ENCODE data around the gene SEPTIN12.

The SEPTIN12 gene

GRCh38 chr16:4802659-4803287, 14.6 kb upstream of the SEPTIN12 start:
- DNase-seq (ENCODE audit: low read depth, low spot score), result peak; percentile 77

DNA sequence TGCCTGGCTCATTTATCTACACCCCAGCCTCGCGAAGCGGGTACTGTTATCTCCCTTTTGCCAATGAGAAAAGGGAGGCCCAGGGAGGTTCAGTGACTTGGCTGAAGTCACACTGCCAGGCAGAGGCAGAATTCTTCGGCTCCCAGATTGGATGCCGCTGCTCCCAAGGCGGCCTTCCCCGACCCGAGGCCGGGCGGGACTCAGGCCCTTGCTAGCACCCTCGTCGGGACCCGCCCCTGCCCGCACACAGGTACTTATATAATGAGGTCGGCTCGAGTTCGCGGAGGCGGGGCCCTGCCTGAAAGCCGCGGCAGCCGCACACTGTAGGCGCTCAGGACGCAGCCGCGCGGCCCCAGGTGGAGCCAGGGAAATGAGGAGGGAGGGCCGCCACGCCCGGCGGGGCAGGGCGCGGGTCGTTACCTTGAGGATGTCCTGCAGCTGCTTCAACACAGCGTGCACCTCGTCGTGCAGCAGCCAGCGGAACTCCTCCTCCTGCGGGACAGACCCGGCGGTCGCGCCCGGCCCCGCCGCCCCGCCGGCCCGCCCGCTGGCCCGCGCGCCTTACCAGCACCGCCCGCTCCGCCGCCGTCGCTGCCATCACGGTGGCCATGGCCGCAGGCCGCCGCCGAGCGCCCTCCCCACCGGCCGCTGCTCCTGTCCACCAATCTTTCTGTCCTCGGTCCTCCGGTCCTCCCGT, 14.0 kb upstream of the SEPTIN12 start, which contains the start of gene ROGDI:
Gene ROGDI (minus strand): TSS at position 672 of the 697 bp plus-strand sequence. CDS start 62 bp downstream, at position 610.
- no peak for DNase-seq (ENCODE audit: low read depth, low spot score)

DNA sequence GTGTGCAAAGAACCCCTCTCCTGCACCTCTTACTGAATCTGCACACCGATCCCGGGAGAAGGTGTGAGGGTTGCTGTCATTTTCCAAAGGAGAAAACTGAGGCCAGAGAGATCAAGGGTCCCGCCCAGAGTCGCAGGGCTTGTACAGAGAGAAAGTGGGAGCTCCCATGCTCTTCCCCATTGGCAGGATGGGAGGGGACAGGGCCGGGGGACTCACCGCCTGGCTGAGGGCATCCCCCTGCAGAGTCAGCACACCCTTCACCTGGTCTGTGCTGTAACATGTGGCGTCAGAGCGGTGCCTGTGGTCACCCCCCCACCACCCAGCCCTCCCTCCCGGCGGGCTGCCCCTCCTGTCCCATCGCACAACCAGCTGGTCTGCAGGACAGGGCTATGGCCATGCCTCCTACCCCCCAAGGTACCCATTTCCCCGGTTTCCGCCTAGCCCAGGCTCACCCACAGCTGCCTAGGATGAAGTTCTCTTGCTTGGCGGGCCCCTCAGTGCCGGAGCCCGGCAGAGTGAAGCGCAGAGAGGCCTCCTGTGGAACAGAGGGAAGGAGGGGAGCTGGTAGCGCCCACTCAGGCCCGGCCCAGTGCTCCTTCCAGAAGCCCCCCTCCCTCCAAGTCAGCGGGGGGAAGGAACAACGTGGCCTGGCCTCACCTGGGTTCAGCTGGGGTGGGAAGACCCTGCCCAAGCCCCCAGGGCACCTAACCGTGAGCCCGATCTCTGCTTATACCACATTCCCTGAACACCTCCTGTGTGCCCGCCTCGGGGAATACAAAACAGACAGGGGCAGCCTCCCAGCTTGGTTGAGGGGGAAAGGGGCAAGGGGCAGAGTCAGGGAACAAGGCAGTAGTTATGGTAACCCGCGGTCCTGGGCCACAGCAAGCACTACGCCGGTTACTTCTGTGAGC, 13.2 kb upstream of the SEPTIN12 start:
- no peak for DNase-seq (ENCODE audit: low read depth, low spot score)

- no peak for DNase-seq (ENCODE audit: low read depth, low spot score)
These were observed 12.3 kb upstream of the SEPTIN12 start for GRCh38 chr16:4800290-4801041.

DNA sequence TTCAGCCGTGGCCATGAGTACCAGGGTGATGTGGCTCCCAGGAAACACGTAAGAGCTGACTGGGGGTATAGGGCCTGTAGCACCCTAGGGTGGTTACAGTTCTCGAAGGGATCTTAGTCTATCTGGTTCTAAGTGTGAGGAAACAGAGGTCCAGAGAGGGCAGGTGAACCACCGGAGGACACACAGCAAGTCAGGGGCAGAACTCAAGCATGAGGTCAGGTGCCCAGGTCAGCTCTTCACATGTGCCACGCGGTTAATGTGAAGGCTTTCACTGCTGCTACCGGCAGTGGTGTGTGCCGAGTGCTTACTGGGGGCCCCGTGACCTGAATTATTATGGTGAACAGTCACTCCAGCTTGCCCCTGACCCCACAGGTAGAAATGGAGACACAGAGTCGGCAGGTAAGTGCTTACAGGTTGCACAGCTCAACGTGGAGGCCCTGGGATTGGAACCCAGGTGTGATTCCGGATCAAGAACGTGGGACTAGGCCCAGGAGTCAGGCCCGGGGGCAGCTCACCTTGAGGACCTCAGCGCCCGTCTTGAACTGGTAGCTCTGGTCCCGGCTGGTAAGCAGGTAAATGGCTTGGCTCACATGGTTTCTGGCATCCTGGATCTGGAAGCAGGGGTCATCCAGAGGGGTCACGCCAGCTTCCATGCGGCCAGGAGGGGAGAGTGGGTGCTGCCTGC, 11.2 kb upstream of the SEPTIN12 start:
- DNase-seq (ENCODE audit: low read depth, low spot score), result no peak

DNA sequence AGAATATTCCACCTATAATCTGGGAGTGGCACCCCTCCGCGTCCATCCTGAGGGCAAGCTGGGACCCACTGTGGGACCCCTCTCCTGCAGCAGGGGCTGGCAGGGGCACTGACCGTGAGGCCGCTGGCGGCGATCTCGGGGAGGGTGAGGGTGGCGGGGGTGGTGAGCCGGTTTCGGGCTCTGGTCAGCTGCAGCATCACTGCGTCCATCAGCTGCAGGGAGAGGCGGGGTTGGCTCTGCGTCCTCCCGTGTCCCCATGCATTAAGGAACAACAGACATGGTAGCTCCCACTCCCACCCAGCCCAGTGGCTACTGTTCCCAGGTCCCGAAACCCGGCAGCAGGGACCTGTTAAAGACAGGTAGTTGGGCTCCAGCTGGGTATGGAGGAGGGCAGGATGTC, 10.3 kb upstream of the SEPTIN12 start:
- no peak for DNase-seq (ENCODE audit: low read depth, low spot score)

DNA sequence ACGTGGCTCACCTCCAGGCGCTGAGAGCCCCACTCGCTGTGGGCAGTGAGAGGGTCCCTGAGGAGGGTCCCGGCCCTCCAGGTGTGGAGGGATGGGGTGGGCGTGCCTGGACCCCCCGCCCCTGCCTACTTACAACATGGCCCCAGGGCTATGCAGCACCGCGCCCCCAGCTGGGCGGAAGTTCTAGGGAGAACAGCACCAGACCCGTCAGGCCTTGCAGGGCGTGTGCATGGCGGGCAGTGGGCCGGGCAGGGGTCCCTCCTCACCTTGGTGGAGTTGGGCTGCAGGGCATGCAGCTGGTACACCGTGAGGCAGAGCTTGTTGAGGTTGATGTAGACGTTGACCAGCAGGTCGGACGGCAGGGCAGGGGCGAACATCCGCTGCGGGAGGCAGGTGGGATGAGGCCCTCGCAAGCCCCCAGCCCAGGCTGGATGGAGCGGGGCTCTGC, 9.7 kb upstream of the SEPTIN12 start:
- DNase-seq (ENCODE audit: low read depth, low spot score), result no peak

DNA sequence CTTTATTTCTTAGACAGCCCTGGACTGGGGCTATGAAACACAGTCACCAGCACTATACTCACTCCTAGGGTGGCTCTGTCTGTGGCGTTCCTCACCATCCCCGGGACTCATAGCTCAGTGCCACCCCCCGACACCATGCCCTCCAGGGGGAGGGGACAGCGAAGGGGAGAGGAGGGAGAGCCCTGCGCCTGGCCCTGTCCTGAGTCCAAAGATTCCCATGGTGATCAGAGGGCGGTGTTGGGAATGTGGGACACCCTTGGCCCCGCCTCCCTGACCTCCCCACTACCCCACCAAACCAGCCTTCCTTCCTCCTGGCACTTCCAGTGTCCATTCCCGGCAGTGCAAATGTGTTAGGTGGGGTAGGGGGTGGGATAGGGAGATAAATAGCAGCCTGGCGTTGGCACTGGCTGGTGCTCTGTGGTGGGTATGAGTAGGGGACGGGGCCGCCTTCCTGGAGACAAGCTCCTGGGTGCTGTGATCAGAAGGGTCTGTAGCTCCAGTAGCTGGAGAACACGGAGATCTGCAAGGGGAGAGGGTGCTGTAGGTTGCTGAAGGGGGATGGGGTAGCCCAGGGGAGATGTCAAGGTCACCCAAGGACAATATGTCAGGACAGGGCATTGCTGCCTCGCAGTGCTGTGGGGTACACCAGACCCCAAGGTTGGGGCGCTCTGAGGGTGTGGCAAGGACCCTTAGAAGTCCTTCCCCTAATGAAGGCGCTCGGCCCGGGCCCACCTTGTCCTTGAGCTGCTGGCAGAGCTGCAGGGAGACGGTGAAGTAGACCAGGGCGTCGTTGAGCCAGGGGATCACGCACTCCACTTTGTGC, 9.0 kb upstream of the SEPTIN12 start:
- DNase-seq (ENCODE audit: low read depth, low spot score), result no peak

- DNase-seq (ENCODE audit: low read depth, low spot score), result no peak
These were observed 7.9 kb upstream of the SEPTIN12 start for GRCh38 chr16:4795828-4796572.

DNA sequence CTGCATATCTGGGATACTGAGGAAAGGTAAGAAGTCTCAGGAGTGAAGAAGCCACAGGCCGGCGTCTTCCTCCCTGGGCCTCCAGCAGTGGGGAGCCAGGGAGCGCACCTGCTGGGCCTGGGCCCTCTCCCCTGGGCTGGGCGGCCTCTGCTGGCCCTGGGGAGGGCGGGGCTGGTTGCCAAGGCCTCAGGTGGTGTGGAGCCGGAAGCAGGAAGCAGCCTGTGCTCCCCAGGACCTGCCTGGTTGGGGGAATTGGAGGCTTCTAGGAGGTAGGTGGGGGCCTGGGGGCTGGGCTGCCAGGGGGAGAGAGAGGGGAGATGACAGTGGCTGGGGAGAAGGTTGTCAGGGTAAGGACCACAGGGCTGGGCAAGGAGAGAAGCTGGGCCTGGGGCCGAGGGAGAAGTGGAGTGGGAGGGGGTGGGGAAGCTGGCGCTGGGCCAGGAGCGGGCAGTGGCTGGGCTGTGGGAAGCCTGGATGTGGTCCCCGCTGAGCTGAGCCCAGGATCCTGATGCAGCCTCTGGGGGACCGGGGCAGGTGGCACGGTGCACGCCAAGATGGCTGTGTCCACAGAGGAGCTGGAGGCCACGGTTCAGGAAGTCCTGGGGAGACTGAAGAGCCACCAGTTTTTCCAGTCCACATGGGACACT, 7.2 kb upstream of the SEPTIN12 start, which contains the start of gene SMIM22:
Gene SMIM22 (plus strand): TSS at position 189 of the 647 bp plus-strand sequence. CDS start 366 bp downstream, at position 555.
- DNase-seq (ENCODE audit: low read depth, low spot score), result no peak

- DNase-seq (ENCODE audit: low read depth, low spot score), result no peak
These were observed 4.9 kb upstream of the SEPTIN12 start for GRCh38 chr16:4792951-4793513.

DNA sequence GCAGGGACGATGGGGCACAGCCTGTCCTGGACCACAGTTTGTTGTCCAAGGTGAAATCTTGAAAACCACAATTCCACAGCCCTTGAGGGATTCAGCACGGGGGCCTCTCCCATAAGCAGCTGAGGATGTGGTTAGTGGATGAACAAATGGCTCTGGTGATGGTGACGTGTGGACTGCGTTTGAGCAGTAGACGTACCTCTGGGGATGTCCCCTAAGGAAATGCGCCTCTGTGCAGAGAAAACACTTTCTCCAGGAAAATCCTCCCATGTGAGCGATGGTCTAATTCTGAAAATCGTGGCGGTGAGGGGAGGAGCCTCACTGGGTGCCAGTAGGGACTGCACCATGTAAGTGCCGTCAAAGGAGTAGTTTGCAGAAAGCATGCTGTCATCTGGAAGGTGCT, 2.7 kb upstream of the SEPTIN12 start:
- DNase-seq (ENCODE audit: low read depth, low spot score), result no peak

- no peak for DNase-seq (ENCODE audit: low read depth, low spot score)
These were observed 2.1 kb upstream of the SEPTIN12 start for GRCh38 chr16:4790261-4790660.

DNA sequence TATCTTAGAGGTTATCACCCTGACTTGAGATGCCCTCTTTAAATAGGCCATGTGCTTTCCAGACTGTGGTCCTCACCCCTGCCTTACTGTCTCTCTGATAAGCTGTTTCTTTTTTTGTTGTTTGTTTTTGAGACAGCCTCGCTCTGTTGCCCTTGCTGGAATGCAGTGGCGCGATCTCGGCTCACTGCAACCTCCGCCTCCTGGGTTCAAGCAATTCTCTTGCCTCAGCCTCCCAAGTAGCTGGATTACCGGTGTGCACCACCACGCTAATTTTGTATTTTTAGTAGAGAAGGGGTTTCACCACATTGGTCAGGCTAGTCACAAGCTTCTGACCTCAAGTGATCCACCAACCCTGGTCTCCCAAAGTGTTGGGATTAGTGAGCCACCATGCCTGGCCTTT, 765 bp upstream of the SEPTIN12 start:
- DNase-seq (ENCODE audit: low read depth, low spot score), result no peak

- DNase-seq (ENCODE audit: low read depth, low spot score), result no peak
These were observed 344 bp upstream of the SEPTIN12 start for GRCh38 chr16:4788489-4788889.

DNA sequence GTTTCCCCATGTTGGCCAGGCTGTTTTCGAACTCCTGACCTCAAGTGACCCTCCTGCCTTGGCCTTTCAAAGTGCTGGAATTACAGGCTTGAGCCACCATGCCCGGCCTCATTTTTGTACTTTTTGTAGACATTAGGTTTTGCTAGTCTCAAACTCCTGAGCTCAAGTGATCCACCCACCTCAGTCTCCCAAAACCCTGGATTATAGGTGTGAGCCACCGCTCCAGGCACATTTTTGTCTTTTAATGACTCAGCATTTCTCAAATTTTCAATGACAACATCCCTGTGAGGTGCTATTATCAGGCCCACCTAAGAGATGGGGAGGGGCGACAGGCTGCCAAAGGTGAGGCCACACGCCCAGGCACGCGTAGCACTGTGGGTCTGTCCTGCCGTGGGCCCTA, 1.1 kb downstream of the SEPTIN12 start:
- no peak for DNase-seq (ENCODE audit: low read depth, low spot score)

- DNase-seq (ENCODE audit: low read depth, low spot score), result no peak
These were observed 2.2 kb downstream of the SEPTIN12 start for GRCh38 chr16:4785758-4786433.
